ENCODE results near the gene AHCYL2.

Gene AHCYL2

GRCh38 chr7:129209067-129209926 is 15.5 kb upstream of the AHCYL2 start:
- TF ChIP-seq TAF1 (IDR thresholded peaks at IDR 0.05; ENCODE audit: borderline replicate concordance, insufficient read depth, low read length): no peak
- TF ChIP-seq SIN3A (IDR thresholded peaks at IDR 0.05; ENCODE audit: borderline replicate concordance, insufficient read depth, low read length): no peak
- TF ChIP-seq FOXP2 (optimal IDR thresholded peaks at IDR 0.05; ENCODE audit: borderline replicate concordance, extremely low read depth, extremely low read length, insufficient read depth): no peak
- TF ChIP-seq, protein P1, sequence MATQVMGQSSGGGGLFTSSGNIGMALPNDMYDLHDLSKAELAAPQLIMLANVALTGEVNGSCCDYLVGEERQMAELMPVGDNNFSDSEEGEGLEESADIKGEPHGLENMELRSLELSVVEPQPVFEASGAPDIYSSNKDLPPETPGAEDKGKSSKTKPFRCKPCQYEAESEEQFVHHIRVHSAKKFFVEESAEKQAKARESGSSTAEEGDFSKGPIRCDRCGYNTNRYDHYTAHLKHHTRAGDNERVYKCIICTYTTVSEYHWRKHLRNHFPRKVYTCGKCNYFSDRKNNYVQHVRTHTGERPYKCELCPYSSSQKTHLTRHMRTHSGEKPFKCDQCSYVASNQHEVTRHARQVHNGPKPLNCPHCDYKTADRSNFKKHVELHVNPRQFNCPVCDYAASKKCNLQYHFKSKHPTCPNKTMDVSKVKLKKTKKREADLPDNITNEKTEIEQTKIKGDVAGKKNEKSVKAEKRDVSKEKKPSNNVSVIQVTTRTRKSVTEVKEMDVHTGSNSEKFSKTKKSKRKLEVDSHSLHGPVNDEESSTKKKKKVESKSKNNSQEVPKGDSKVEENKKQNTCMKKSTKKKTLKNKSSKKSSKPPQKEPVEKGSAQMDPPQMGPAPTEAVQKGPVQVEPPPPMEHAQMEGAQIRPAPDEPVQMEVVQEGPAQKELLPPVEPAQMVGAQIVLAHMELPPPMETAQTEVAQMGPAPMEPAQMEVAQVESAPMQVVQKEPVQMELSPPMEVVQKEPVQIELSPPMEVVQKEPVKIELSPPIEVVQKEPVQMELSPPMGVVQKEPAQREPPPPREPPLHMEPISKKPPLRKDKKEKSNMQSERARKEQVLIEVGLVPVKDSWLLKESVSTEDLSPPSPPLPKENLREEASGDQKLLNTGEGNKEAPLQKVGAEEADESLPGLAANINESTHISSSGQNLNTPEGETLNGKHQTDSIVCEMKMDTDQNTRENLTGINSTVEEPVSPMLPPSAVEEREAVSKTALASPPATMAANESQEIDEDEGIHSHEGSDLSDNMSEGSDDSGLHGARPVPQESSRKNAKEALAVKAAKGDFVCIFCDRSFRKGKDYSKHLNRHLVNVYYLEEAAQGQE (IDR thresholded peaks at IDR 0.05; ENCODE audit: insufficient read depth in 1 of 2, low read depth in 2 of 2, low read length in 2 of 2): no peak
- TF ChIP-seq POLR2AphosphoS5 (IDR thresholded peaks at IDR 0.05; ENCODE audit: low read depth, low read length): no peak

- TF ChIP-seq FOXP2 (optimal IDR thresholded peaks at IDR 0.05; ENCODE audit: borderline replicate concordance, extremely low read depth, extremely low read length, insufficient read depth) (no peak), TAF1 (IDR thresholded peaks at IDR 0.05; ENCODE audit: borderline replicate concordance, insufficient read depth, low read length) (no peak), SIN3A (IDR thresholded peaks at IDR 0.05; ENCODE audit: borderline replicate concordance, insufficient read depth, low read length) (no peak), POLR2AphosphoS5 (IDR thresholded peaks at IDR 0.05; ENCODE audit: low read depth, low read length) (no peak)
- TF ChIP-seq, protein P1 (IDR thresholded peaks at IDR 0.05; ENCODE audit: insufficient read depth in 1 of 2, low read depth in 2 of 2, low read length in 2 of 2): no peak
These were observed 14.4 kb upstream of the AHCYL2 start for GRCh38 chr7:129210256-129210988.

- TF ChIP-seq POLR2AphosphoS5 (IDR thresholded peaks at IDR 0.05; ENCODE audit: low read depth, low read length) (no peak), FOXP2 (optimal IDR thresholded peaks at IDR 0.05; ENCODE audit: borderline replicate concordance, extremely low read depth, extremely low read length, insufficient read depth) (no peak), TAF1 (IDR thresholded peaks at IDR 0.05; ENCODE audit: borderline replicate concordance, insufficient read depth, low read length) (no peak), SIN3A (IDR thresholded peaks at IDR 0.05; ENCODE audit: borderline replicate concordance, insufficient read depth, low read length) (no peak)
- TF ChIP-seq, protein P1 (IDR thresholded peaks at IDR 0.05; ENCODE audit: insufficient read depth in 1 of 2, low read depth in 2 of 2, low read length in 2 of 2): no peak
These were observed 13.9 kb upstream of the AHCYL2 start for GRCh38 chr7:129210989-129211312.

DNA sequence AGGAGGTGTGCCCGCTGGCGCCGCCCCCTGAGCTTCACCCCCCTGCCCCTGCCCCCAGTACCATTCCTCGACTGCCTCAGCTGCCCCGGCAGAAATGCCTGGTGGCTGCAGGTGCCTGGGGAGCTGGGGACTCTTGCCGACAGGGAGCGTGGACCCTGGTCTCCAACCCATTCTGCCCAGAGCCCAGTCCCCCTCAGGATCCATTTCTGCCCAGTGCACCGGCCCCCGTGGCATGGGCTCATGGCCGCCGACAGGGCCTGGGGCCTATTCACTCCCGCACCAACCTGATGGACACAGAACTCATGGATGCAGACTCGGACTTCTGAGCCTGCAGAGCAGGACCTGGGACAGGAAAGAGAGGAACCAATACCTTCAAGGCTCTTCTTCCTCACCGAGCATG is 12.7 kb upstream of the AHCYL2 start:
- no peak for TF ChIP-seq TAF1 (IDR thresholded peaks at IDR 0.05; ENCODE audit: borderline replicate concordance, insufficient read depth, low read length)
- TF ChIP-seq POLR2AphosphoS5 (IDR thresholded peaks at IDR 0.05; ENCODE audit: low read depth, low read length): no peak
- TF ChIP-seq, protein P1 (IDR thresholded peaks at IDR 0.05; ENCODE audit: insufficient read depth in 1 of 2, low read depth in 2 of 2, low read length in 2 of 2): no peak
- TF ChIP-seq SIN3A (IDR thresholded peaks at IDR 0.05; ENCODE audit: borderline replicate concordance, insufficient read depth, low read length): no peak
- no peak for TF ChIP-seq FOXP2 (optimal IDR thresholded peaks at IDR 0.05; ENCODE audit: borderline replicate concordance, extremely low read depth, extremely low read length, insufficient read depth)

Data from PFSK-1 (cell line).